Skeletal muscle satellite cell (primary cell): ENCODE data around the gene DNAJC1.

Experiments
- H3K27me3 ChIP-seq: 2 replicates; pipeline ENCODE4 v1.7.0; 2013; ENCODE audit warnings: low read length; ENCODE audit not compliant: control insufficient read depth, insufficient read depth
- H3K36me3 ChIP-seq: 2 replicates; pipeline ENCODE4 v1.7.0; 2013; ENCODE audit warnings: mild to moderate bottlenecking, control low read depth, low read length; ENCODE audit not compliant: insufficient read depth
- H3K4me1 ChIP-seq: 2 replicates; pipeline ENCODE4 v1.7.0; 2013; ENCODE audit warnings: low read length; ENCODE audit not compliant: control insufficient read depth, insufficient read depth
- H3K4me2 ChIP-seq: 2 replicates; pipeline ENCODE4 v1.7.0; 2013; ENCODE audit warnings: mild to moderate bottlenecking, low read length
- H3K4me3 ChIP-seq: 2 replicates; pipeline ENCODE4 v1.7.0; 2013; ENCODE audit warnings: low read length
- H3K9ac ChIP-seq: 2 replicates; pipeline ENCODE4 v1.7.0; 2013; ENCODE audit warnings: mild to moderate bottlenecking, low read depth, low read length, moderate library complexity
- H3K9me3 ChIP-seq: replicated peaks from 2 replicates; pipeline ENCODE4 v1.7.0; 2013; ENCODE audit warnings: mild to moderate bottlenecking, control low read depth, low read length

Gene DNAJC1

GRCh38 chr10:21953585-21954057 is 49.9 kb downstream of the DNAJC1 start:
- Histone ChIP-seq H3K4me2 (no peak overlapping the region), H3K4me3 (no peak overlapping the region), H3K36me3 (no peaks in the 10 kb centered on the region), H3K9ac (no peak overlapping the region), H3K27me3 (no peaks in the 10 kb centered on the region), H3K4me1 (no peaks in the 10 kb centered on the region), H3K9me3 (no peaks in the 10 kb centered on the region)

GRCh38 chr10:21950566-21950965 is 53.0 kb downstream of the DNAJC1 start:
- no peaks in the 10 kb centered on the region for H3K4me1 ChIP-seq
- H3K9ac ChIP-seq: no peak overlapping the region
- no peak overlapping the region for H3K4me2 ChIP-seq
- H3K4me3 ChIP-seq: no peak overlapping the region
- H3K27me3 ChIP-seq: no peaks in the 10 kb centered on the region
- H3K36me3 ChIP-seq: no peaks in the 10 kb centered on the region
- H3K9me3 ChIP-seq: no peaks in the 10 kb centered on the region

- Histone ChIP-seq H3K4me2 (no peak overlapping the region), H3K9me3 (no peaks in the 10 kb centered on the region), H3K4me3 (no peak overlapping the region), H3K9ac (no peak overlapping the region), H3K27me3 (no peaks in the 10 kb centered on the region), H3K36me3 (no peaks in the 10 kb centered on the region), H3K4me1 (no peaks in the 10 kb centered on the region)
Measured at GRCh38 chr10:21946946-21947345, 56.6 kb downstream of the DNAJC1 start.

- Histone ChIP-seq H3K9me3 (no peaks in the 10 kb centered on the region), H3K27me3 (no peaks in the 10 kb centered on the region), H3K36me3 (no peaks in the 10 kb centered on the region), H3K4me2 (no peak overlapping the region), H3K4me1 (no peaks in the 10 kb centered on the region), H3K9ac (no peak overlapping the region), H3K4me3 (no peak overlapping the region)
Measured at GRCh38 chr10:21944727-21945386, 58.7 kb downstream of the DNAJC1 start.

- H3K4me3 ChIP-seq: no peak overlapping the region
- no peaks in the 10 kb centered on the region for H3K4me1 ChIP-seq
- H3K4me2 ChIP-seq: no peak overlapping the region
- H3K36me3 ChIP-seq: no peaks in the 10 kb centered on the region
- no peak overlapping the region for H3K9ac ChIP-seq
- no peaks in the 10 kb centered on the region for H3K9me3 ChIP-seq
- H3K27me3 ChIP-seq: no peaks in the 10 kb centered on the region
Measured at GRCh38 chr10:21943633-21944265, 59.8 kb downstream of the DNAJC1 start.

GRCh38 chr10:21935439-21936023 is 68.0 kb downstream of the DNAJC1 start:
- H3K4me1 ChIP-seq: peaks cover 5% of the 10 kb centered on the region
- H3K27me3 ChIP-seq: no peaks in the 10 kb centered on the region
- H3K9me3 ChIP-seq: peaks cover 9% of the 10 kb centered on the region
- no peaks in the 10 kb centered on the region for H3K36me3 ChIP-seq
- no peak overlapping the region for H3K4me3 ChIP-seq
- no peak overlapping the region for H3K9ac ChIP-seq
- no peak overlapping the region for H3K4me2 ChIP-seq

- H3K4me2 ChIP-seq: peak overlapping the region; percentile 41
- H3K36me3 ChIP-seq: no peaks in the 10 kb centered on the region
- no peak overlapping the region for H3K9ac ChIP-seq
- no peak overlapping the region for H3K4me3 ChIP-seq
- peaks cover 9% of the 10 kb centered on the region for H3K9me3 ChIP-seq
- H3K4me1 ChIP-seq: peaks cover 5% of the 10 kb centered on the region
- no peaks in the 10 kb centered on the region for H3K27me3 ChIP-seq
Measured at GRCh38 chr10:21934307-21934706, 69.2 kb downstream of the DNAJC1 start.

- H3K27me3 ChIP-seq: no peaks in the 10 kb centered on the region
- no peak overlapping the region for H3K9ac ChIP-seq
- no peaks in the 10 kb centered on the region for H3K9me3 ChIP-seq
- H3K4me3 ChIP-seq: no peak overlapping the region
- H3K4me2 ChIP-seq: no peak overlapping the region
- H3K4me1 ChIP-seq: peaks cover 30% of the 10 kb centered on the region
- H3K36me3 ChIP-seq: no peaks in the 10 kb centered on the region
Measured at GRCh38 chr10:21929070-21929469, 74.5 kb downstream of the DNAJC1 start.

- no peaks in the 10 kb centered on the region for H3K27me3 ChIP-seq
- H3K4me3 ChIP-seq: no peak overlapping the region
- no peaks in the 10 kb centered on the region for H3K9me3 ChIP-seq
- peaks cover 30% of the 10 kb centered on the region for H3K4me1 ChIP-seq
- H3K9ac ChIP-seq: peak overlapping the region; percentile 52
- H3K36me3 ChIP-seq: no peaks in the 10 kb centered on the region
- H3K4me2 ChIP-seq: peak overlapping the region; percentile 71
Measured at GRCh38 chr10:21927631-21928353, 75.7 kb downstream of the DNAJC1 start.

GRCh38 chr10:21926949-21927348 is 76.6 kb downstream of the DNAJC1 start:
- Histone ChIP-seq H3K36me3 (no peaks in the 10 kb centered on the region), H3K4me2 (peak overlapping the region; percentile 71), H3K4me1 (peaks cover 30% of the 10 kb centered on the region), H3K4me3 (no peak overlapping the region), H3K9ac (peak overlapping the region; percentile 52), H3K9me3 (no peaks in the 10 kb centered on the region), H3K27me3 (no peaks in the 10 kb centered on the region)

GRCh38 chr10:21926358-21926925 is 77.1 kb downstream of the DNAJC1 start:
- H3K36me3 ChIP-seq: no peaks in the 10 kb centered on the region
- no peaks in the 10 kb centered on the region for H3K9me3 ChIP-seq
- H3K9ac ChIP-seq: peak overlapping the region; percentile 41
- H3K4me1 ChIP-seq: peaks cover 30% of the 10 kb centered on the region
- H3K27me3 ChIP-seq: no peaks in the 10 kb centered on the region
- H3K4me2 ChIP-seq: peak overlapping the region; percentile 71
- H3K4me3 ChIP-seq: no peak overlapping the region
